Measurements from ENCODE around the gene LCMT2.

The LCMT2 gene

GRCh38 chr15:43329960-43330779, at the start of gene LCMT2:
Gene LCMT2 (minus strand): TSS chr15:43330573. CDS start chr15:43330489, 84 bp downstream.
- in situ Hi-C loops (cut with MboI; ENCODE audit: low sequenced_read_pairs): no loop called here

GRCh38 chr15:43378601-43379000, 48.2 kb upstream of the LCMT2 start:
- in situ Hi-C loops (cut with MboI; ENCODE audit: low sequenced_read_pairs): no loop called here

- in situ Hi-C loops (cut with MboI; ENCODE audit: low sequenced_read_pairs): no loop called here
Observed at GRCh38 chr15:43376017-43376705, 45.8 kb upstream of the LCMT2 start.

- in situ Hi-C loops (cut with MboI; ENCODE audit: low sequenced_read_pairs): no loop called here
Observed at GRCh38 chr15:43370975-43371974, 40.9 kb upstream of the LCMT2 start, which contains the start of the genes TUBGCP4 and ZSCAN29. Gene TUBGCP4 (plus strand): TSS chr15:43371101. CDS start chr15:43371355, 254 bp downstream. Gene ZSCAN29 (minus strand): TSS chr15:43371043. CDS start chr15:43369913, 1,130 bp downstream.

DNA sequence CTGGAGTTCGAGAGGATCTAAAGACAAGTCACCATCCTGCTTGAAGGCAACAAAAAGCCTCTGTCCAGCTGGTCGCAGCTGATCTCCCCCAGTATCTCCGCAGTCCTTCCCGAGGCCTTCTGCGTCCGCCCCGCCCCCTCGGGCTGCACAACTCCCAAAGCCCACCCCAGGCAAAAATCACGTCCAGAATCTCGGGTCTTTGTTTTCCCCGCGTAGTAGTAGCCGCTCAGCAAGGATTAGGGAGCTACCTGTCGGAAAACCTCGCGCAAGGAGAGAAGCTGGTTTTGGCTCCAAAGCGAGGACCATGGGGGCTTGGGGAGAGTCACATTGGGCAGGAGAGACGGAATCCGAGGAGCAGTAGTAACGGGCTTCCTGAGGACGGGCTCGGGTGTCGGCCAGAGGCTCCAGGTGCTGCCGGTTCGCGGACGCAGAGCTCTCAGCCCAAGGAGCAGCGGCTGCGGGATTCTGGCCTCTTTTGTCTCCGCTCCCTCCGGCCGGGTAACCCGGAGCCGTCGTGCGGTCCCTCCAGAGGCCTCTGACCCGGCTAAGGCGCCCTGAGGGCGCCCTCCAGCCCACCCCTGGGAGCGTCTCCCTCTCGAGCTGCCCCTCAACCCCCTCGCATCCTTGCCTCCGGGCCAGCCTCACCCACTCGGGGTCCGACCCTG, 40.1 kb upstream of the LCMT2 start:
- in situ Hi-C loops (cut with MboI; ENCODE audit: low sequenced_read_pairs): no loop called here

DNA sequence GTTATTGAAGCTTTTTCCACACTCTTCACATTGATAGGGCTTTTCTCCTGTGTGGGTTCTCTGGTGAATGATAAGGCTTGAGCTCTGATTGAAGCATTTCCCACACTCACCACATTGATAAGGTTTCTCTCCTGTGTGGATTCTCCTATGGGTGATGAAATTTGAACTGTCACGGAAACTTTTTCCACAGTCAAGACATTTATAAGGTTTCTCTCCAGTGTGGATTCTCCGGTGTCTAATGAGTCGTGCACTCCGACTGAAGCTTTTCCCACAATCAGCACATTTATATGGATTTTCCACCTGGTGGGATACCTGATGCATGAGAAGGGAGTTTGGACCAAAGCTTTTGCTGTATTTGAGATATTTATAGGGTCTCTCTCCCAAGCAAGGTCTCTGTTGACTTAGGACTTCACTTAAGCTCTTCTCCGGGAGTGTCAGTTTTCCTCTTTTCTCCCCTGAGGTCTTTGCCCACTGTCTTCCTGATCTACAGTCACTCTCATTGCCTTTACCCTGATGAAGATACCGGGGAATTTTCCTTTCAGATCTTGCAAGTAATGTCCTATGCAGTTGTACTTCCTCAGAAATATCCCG, 31.0 kb upstream of the LCMT2 start:
- in situ Hi-C loops (cut with MboI; ENCODE audit: low sequenced_read_pairs): no loop called here

GRCh38 chr15:43360821-43361220, 30.4 kb upstream of the LCMT2 start:
- in situ Hi-C loops (cut with MboI; ENCODE audit: low sequenced_read_pairs): no loop called here

DNA sequence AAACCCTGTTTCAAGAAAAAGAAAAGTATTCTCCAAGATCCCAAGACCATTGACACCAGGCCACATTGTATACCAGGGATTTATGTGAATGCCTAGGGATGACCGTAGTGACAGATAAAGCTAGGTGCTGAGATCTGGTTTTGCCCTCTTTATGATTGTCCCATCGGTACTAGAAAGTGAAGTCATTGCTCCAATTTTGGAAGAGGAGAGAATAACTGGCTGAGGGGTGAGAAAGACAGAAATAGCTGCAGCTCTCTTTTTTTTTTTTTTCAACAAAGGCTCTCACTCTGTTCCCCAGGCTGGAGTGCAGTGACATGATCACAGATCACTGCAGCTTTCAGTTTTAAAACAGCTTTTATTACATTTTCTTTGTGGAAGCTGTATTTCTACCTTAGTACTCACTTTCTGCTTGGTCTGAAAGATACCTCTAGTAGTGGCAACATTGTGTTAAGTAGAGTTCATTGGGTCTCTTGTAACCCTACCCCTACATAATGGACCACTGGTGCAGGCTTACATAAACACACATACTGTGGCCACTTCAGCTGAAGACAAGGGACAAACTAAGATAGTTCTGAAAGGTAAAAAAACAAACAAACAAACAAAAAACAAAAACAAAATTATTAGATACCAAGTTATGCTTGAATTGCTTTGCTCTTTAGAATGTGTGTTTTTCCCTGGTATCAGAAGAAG, 22.5 kb upstream of the LCMT2 start:
- in situ Hi-C loops (cut with MboI; ENCODE audit: low sequenced_read_pairs): no loop called here

GRCh38 chr15:43347114-43347513, 16.7 kb upstream of the LCMT2 start:
- in situ Hi-C loops (cut with MboI; ENCODE audit: low sequenced_read_pairs): no loop called here

DNA sequence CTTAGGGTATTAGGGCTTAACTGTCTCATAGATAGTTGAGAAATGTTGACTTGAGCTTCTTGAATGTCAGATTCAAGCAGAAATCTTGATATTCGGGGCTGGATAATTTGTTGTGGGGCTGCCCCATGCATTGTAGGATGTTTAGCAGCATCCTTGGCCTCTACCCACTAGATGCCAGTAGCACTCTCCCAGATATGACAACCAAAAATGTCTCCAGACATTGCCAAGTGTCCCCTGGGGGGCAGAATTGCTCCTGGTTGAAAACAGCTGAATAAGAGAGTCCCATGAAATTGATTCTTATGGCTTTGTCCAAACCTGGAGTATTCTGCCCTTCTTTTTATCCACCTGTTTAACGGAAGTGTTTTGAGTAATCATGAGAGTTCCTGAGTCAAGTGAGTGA, 15.9 kb upstream of the LCMT2 start:
- in situ Hi-C loops (cut with MboI; ENCODE audit: low sequenced_read_pairs): no loop called here

GRCh38 chr15:43330780-43331087, 361 bp upstream of the LCMT2 start:
- in situ Hi-C loops (cut with MboI; ENCODE audit: low sequenced_read_pairs): no loop called here

GRCh38 chr15:43329217-43329959, 985 bp downstream of the LCMT2 start:
- in situ Hi-C loops (cut with MboI; ENCODE audit: low sequenced_read_pairs): no loop called here

DNA sequence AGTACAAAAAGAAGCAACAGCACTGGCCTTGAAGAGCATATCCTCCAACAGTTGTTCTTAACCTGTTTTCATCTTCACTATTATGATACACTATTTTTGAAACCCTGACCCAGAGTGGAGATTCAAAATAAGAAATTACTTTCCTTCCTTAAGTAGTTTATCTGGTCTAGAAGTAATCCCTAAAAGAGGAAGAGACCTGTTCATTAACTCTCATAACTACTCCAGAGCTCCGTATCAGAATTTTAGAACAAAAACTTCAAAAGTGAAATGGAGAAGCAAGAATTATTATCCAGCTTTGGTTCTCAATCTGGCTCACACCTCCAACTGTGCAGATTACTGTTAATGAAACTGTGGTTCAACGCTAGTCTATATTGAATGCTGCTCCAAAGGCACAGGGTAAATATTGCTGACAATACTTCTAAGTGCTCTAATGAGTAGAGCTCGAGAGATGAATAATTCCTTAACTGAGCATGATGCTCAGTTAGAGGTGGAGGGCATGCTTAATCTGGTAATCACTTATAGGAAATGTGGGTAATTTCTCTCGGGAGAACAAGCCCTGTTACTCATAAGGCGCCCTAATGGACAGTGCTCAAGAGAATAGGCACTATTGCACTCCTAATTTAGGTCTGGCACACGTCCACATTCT, 5.2 kb downstream of the LCMT2 start:
- in situ Hi-C loops (cut with MboI; ENCODE audit: low sequenced_read_pairs): no loop called here

- in situ Hi-C loops (cut with MboI; ENCODE audit: low sequenced_read_pairs): no loop called here
Observed at GRCh38 chr15:43318990-43319771, 11.2 kb downstream of the LCMT2 start.

DNA sequence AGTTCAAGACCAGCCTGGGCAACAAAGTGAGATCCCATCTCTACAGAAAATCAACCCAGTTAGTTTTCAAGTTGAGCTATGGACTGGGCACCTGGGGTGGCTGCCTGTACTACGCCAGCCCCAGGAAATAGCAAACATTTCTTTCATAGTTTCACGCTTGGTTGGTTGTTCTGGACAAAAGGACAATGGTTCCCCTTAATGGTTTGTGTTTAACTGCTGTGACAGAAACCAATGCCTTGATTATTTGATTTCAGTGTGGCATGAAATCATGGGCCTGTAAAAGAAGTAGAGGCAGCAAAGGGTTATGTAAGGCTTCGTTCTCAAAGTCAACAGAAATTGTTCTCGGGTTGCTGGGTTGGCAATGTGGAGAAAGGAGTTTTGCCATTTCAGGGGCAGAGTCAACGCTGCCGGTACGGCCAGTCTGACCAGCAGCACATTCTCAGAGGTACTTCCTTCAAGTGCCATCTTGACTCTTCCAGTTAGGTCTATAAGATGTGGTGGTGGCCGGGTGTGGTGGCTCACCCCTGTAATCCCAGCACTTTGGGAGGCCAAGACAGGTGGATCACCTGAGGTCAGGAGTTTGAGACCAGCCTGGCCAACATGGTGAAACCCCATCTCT, 12.7 kb downstream of the LCMT2 start:
- in situ Hi-C loops (cut with MboI; ENCODE audit: low sequenced_read_pairs): no loop called here

DNA sequence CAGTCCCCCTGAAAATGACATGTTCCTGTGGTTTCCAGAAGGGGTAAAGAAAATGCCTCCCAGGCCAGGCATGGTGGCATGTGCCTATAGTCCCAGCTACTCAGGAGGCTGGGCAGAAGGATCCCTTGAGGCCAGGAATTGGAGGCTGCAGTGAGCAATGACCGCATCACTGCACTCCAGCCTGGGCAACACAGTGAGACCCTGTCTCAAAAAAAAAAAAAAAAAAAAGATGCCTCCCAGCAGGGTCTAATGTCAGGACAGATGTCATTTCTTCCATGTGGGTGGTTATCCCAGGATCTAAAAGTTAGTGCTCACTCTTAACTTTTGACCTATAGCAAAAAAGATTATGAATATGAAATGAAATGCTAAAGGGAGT, 13.4 kb downstream of the LCMT2 start:
- in situ Hi-C loops (cut with MboI; ENCODE audit: low sequenced_read_pairs): no loop called here
